SK-N-MC (cell line): ENCODE results near the gene APOB.

Experiments
- EZH2 ChIP-seq: fragments of 200-600 bp; sonication (generic); IDR thresholded peaks from one replicate; pipeline ENCODE4 v1.6.1; 2017; ENCODE audit warnings: antibody characterized with exemption
- FOXP2 ChIP-seq: optimal IDR thresholded peaks from 2 replicates; pipeline ENCODE3; 2011; ENCODE audit warnings: mild to moderate bottlenecking, moderate library complexity; ENCODE audit not compliant: insufficient read depth; ENCODE audit errors: extremely low read length, control extremely low read depth
- POLR2AphosphoS5 ChIP-seq: IDR thresholded peaks from 2 replicates; pipeline ENCODE4 v1.6.1; 2012; ENCODE audit warnings: mild to moderate bottlenecking, low read depth, low read length, borderline replicate concordance

DNA sequence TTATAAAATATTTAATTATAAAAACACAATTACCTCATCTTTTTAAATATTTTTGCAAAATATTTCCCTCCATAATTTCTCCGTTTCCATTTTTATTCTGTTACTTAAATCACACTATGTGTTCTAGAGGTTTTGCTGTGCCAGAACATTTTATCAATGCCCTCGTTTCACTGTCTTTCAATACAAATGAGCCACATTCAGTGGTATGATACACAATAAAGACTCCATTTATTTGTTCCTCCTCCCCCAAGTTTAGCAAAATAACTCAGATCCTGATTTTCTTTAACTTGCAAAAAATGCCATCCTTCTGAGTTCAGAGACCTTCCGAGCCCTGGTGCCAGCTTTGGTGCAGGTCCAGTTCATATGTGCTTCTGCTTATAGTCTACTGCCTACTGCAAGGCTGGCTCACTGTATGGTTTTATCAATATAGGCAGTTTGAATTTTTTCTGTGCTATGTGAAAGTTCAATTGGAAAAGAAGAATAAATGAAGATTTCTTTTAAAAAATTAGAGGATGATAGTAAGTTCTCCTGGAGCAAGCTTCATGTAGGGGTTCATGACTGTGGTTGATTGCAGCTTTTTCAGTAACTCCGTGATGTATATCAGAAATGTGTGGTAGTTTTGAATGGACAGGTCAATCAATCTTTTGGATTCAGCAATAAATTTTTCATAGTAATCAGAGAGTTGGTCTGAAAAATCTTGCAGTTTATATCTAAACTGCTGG, 42.5 kb downstream of the APOB start:
- TF ChIP-seq POLR2AphosphoS5 (no peak), EZH2 (no peak), FOXP2 (no peak)
